HG03060 (cell line): ENCODE measurements around the gene ZNF41.
"Not testable (repeated sequence)": the region's sequence is repeated elsewhere in the genome, so short reads cannot be mapped to it uniquely, and the experiment has no call there.

Source experiments
- ATAC-seq: cut with Tn5 transposase; IDR thresholded peaks from one replicate; pipeline ENCODE4 v1.9.1; 2021; ENCODE audit warnings: low read depth, moderate number of reproducible peaks; ENCODE audit not compliant: unreplicated experiment

ZNF41 gene

GRCh38 chrX:47482512-47483305 lies at the start of gene ZNF41:
Gene ZNF41 (minus strand): TSS chrX:47483222. CDS start chrX:47467481, 15,741 bp downstream.
- ATAC-seq, result no peak

GRCh38 chrX:47530049-47530448 lies 47.0 kb upstream of the ZNF41 start:
- ATAC-seq, result no peak

GRCh38 chrX:47529548-47529947 lies 46.5 kb upstream of the ZNF41 start:
- ATAC-seq, result no peak

- no peak for ATAC-seq
Measured at GRCh38 chrX:47523713-47524166, 40.7 kb upstream of the ZNF41 start.

GRCh38 chrX:47523297-47523696 lies 40.3 kb upstream of the ZNF41 start:
- ATAC-seq, result no peak

GRCh38 chrX:47518144-47518543 lies 35.1 kb upstream of the ZNF41 start:
- no peak for ATAC-seq

GRCh38 chrX:47515941-47516665 lies 33.1 kb upstream of the ZNF41 start:
- ATAC-seq, result no peak

GRCh38 chrX:47514533-47515235 lies 31.7 kb upstream of the ZNF41 start:
- ATAC-seq, result no peak

GRCh38 chrX:47513034-47513965 lies 30.3 kb upstream of the ZNF41 start:
- not testable (repeated sequence) for ATAC-seq

GRCh38 chrX:47512383-47512782 lies 29.4 kb upstream of the ZNF41 start:
- not testable (repeated sequence) for ATAC-seq

- ATAC-seq, result no peak
Measured at GRCh38 chrX:47507153-47507867, 24.3 kb upstream of the ZNF41 start.

GRCh38 chrX:47503151-47503550 lies 20.1 kb upstream of the ZNF41 start:
- ATAC-seq, result no peak

- no peak for ATAC-seq
Measured at GRCh38 chrX:47502316-47503125, 19.5 kb upstream of the ZNF41 start.

GRCh38 chrX:47501226-47502074 lies 18.4 kb upstream of the ZNF41 start:
- ATAC-seq, result no peak

GRCh38 chrX:47500554-47500953 lies 17.5 kb upstream of the ZNF41 start:
- no peak for ATAC-seq

GRCh38 chrX:47499293-47499692 lies 16.3 kb upstream of the ZNF41 start:
- no peak for ATAC-seq

GRCh38 chrX:47498411-47498810 lies 15.4 kb upstream of the ZNF41 start:
- ATAC-seq, result no peak
